Measurements from ENCODE around the gene SBF1.

The SBF1 gene

DNA sequence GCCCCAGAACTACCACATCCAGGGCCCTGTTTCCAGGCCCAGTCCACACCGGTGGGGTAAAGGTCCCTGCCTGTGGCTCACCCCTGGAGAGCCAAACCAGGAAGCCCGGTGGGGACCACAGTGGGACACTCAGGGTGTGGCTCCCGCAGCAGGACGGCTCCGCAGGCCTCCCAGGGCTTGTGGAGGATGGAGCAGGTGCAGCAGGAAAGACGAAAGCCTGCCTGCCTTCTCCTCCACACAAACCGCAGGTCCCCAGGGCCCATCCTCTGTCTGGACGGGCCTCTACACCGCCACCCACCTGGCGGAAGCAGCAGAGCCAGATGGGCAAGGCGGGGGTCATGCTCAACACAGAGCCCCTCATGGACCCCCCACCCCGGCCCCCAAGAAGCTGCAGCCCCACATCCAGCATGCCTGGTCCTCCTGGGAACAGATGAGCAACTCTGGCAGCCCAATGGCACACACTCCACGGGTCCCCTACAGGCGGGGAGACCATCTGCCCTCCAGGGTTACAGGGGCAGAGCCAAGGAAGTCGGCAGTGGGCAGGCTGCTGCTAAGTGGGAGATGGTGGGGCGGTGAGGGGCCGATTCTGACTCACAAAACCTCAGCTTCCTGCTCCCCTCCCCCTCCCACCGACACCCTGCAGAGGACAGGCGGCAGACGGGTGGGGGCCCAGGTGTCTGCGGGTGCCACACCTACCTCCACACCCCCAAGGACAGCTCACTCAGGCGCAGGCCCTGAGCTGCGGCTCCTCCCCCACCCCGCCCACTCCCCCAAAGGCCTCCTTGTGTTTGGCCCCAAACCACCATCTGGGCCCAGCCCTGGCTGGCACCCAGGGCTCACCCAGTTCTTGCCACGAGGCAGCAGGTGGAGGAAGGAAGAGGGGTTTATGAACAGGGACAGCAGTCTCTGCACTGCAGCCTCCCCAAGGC is 5.2 kb downstream of the SBF1 start:
- H3K4me3 ChIP-seq (ENCODE audit: low read depth, low read length): no peak overlapping the region
- TF ChIP-seq, protein P1, sequence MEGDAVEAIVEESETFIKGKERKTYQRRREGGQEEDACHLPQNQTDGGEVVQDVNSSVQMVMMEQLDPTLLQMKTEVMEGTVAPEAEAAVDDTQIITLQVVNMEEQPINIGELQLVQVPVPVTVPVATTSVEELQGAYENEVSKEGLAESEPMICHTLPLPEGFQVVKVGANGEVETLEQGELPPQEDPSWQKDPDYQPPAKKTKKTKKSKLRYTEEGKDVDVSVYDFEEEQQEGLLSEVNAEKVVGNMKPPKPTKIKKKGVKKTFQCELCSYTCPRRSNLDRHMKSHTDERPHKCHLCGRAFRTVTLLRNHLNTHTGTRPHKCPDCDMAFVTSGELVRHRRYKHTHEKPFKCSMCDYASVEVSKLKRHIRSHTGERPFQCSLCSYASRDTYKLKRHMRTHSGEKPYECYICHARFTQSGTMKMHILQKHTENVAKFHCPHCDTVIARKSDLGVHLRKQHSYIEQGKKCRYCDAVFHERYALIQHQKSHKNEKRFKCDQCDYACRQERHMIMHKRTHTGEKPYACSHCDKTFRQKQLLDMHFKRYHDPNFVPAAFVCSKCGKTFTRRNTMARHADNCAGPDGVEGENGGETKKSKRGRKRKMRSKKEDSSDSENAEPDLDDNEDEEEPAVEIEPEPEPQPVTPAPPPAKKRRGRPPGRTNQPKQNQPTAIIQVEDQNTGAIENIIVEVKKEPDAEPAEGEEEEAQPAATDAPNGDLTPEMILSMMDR (IDR thresholded peaks at IDR 0.05; ENCODE audit: low read depth, low read length): no peak

DNA sequence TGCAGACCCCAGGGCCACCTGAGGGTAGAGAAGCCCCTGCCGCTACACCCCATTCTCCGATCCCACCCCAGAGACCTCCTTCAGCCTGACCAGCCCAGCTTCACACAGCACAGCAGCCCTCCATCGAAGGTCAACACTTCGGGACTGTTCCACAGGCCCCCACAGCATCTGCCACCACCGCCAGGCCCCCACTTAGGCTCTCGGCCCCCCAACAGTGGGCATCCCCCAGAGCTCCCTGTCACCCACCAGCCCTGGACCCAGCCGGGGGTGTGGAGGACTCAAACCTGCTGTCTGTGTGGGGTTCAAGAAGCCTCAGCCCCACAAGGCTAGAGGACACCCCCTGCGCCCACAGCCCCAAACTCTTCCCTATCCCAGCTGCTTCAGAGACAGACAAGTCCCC is 6.2 kb downstream of the SBF1 start:
- TF ChIP-seq, protein P1 (IDR thresholded peaks at IDR 0.05; ENCODE audit: low read depth, low read length): no peak
- H3K4me3 ChIP-seq (ENCODE audit: low read depth, low read length): no peak overlapping the region

DNA sequence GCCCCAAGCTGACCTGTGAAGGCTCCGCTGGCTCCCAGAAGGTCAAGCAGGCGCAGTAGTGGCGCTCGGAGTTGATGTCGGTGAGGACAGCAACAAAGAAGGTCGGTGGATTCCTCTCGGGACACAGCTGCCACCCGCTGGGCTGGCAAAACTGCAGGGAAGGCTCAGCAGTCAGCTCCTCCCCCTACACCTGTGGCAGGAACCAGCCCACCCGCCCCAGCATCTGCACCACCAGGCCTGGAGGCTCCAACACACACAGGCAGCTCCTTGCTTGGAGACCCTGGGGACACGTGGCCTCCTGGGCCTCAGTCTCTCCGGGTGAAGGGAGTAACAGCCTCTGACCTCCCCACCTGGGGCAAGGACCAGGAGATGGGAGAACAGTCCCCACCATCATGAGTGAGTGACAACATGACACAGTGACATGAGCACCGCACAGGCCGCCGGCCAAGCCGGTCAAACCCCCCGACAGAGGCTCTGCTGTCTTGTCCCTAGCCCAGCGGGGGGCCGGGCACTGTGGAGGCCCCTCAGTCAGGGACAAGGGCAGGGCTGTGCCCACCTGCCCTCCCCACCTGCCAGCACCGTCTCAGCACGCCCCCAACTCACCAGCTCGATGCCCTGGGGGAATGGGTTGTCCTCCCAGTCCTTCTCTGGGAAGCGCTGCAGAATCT is 6.9 kb downstream of the SBF1 start:
- H3K4me3 ChIP-seq (ENCODE audit: low read depth, low read length): no peak overlapping the region
- TF ChIP-seq, protein P1 (IDR thresholded peaks at IDR 0.05; ENCODE audit: low read depth, low read length): no peak

DNA sequence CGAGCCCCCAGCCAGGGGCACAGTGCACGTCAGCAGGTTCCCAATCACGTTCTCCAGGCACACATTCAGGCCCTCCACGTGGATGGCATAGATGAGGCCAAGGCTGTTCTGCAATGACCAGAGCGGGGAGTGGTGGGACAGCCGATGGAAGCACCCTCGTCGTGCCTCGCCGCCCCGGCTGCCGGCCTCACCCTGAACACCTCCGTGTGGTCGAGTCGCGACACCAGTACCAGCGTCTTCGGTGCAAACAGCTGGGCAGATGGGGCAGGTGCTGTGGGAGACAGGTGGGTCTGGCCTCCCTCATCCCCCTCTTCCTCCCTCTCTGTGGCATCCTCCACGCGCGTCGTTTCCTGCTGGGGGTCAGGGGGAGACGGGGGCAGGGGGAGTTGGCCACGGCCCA is 7.5 kb downstream of the SBF1 start:
- TF ChIP-seq, protein P1 (IDR thresholded peaks at IDR 0.05; ENCODE audit: low read depth, low read length): no peak
- no peak overlapping the region for H3K4me3 ChIP-seq (ENCODE audit: low read depth, low read length)

DNA sequence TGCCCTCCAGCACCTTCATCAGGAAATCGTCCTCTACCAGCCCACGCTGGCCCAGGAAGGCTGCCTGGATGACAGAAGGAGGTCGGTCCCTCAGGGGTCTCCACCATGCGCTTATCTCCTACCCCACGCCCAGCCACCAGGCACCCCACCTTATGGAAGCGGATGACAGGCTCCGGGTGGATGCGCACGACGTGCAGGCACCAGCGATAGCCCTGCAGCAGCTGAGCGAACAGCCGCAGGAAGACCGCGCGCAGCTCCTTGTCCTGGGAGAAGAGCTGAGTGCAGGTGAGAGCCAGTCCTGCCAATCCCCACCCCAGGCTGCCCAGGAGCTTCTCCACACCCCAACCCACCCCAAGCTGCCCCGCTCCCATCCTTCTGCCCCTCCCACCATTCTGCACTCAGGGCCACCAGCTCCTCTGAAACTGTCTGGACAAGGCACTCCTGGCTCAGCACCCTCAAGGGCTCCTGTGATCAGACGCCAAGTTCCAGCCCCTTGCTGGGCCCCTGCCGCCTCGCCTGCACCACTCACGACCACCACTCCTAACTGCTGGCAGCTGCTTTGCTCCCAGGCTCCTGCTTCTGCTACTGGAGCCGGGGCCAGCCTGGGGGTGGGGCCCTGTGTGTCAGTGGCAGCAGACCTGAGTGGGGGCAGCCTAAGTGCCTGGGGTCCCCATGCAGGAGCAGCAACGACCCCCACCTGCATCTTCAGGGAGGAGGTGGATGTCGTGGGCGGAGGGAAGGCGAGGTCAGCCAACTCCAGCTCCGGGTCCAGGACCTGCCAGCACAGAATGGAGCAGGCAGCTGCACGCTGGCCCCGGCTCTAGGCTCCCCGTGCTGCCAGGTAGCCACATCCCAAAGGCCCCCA is 9.5 kb downstream of the SBF1 start:
- TF ChIP-seq, protein P1 (IDR thresholded peaks at IDR 0.05; ENCODE audit: low read depth, low read length): no peak
- H3K4me3 ChIP-seq (ENCODE audit: low read depth, low read length): no peak overlapping the region

DNA sequence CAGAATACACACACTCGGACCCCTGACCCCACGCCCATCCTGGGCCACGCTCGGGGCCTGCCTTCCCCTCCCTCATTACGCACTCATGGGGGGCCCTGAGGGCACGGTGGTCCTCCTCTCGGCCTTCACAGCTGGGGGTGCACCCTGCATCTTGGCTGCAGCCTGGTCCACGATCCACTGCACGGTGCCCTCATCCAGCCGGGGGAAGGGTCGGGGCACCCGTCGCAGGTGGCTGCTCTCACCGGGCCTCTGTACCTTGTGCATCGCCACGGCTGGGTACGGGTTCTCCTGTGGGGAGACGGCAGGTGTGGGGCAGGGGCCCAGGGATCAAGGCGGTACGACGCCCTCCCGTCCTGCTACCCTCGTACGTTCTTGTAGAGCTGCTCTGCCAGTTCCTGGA is 10.4 kb downstream of the SBF1 start:
- no peak overlapping the region for H3K4me3 ChIP-seq (ENCODE audit: low read depth, low read length)
- TF ChIP-seq, protein P1 (IDR thresholded peaks at IDR 0.05; ENCODE audit: low read depth, low read length): no peak

Data from WI38 (cell line).